Hippocampal formation (tissue), 2 donors: ENCODE measurements around the gene GPR132.
"Not testable (repeated sequence)": the region's sequence is repeated elsewhere in the genome, so short reads cannot be mapped to it uniquely, and the experiment has no call there.

Experiments
- DNase-seq, 2 donors: peaks; one replicate each; lab custom pipeline; 2025; lab: John Stamatoyannopoulos, UW

GPR132 gene

DNA sequence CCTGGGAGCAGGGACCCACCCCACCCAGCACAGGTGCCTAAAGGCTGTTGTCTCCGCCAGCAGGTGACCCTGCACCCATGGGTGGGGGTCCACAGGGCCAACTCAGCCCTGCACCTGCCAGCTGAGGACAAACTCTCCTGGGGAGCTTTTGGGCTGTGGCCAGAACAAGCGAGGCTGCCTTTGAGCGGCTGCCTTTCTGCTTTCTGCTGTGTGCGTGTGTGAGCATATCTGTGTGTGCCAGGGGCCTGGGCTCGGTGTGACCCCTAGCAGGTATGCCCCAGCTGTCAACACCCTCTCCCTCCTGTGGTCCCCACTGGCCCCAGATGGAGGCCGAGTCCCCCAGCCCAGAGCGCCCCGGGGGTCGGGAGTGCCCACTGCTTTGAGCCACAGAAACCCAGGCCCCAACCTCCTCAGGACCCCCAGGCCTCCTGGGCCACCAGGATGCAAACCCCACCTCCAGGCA is 25.9 kb upstream of the GPR132 start:
- no peak for DNase-seq

DNA sequence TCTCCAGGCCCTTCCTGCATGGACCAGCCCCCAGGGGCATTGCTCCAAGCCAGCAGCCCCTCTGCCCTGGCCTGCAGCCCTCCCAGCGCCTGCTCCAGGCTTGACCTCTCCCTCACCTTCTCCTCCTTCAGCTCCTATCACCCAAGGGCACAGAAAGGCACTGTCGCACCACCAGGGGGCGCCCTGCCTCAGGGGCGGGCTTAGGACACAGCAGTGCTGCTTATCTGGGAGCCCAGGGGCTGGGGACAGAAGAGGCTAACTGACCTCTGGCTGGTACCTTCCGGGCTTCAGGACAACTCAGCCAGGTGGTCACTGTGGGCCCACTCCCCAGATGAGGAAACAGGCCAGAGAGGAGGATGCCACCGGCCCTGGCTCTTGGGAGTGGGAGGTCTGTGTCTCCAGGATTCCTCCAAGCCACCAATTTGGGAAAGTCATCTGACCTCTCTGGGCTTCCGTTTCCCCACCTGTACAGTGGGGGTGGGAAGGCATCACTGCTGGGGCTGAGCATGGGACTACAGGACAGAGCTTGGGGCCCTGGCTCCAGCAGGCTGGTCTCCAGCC is 25.3 kb upstream of the GPR132 start:
- DNase-seq, result peak; percentile 44 to 53

DNA sequence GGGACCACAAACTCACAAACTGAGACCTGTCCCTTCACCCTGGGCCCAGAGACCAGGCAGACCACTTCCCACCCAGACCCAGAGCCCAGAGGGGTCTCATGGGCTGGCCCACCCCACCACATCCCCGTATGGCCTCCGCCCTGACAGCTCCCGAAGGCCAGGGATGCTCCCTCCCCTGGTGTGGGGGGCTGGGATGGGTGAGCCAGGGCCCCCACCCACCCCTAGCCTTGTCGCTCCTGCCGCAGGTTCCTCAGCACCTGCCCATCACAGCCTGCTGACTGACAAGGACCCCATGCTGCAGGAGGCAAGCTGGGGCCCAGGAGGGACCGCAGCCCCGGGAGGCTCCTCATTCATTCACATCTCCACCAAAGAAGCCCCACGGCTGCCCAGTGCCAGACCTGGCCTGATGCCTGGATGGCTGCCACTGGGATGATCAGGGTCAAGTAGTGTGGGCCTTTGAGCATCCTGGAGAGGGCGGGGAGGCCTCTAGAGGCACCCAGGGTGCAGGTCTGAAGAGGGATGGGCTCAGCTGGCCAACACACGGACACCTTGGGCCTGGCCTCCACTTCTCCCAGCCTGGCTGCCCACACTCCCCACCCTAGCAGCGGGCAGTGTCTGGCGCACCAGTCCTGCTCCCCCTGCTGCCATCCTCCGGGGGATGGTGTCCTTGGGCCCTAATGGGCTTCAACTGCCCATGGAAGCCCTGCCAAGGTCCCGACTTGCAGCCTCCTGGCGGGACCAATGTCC is 24.7 kb upstream of the GPR132 start:
- no peak for DNase-seq

DNA sequence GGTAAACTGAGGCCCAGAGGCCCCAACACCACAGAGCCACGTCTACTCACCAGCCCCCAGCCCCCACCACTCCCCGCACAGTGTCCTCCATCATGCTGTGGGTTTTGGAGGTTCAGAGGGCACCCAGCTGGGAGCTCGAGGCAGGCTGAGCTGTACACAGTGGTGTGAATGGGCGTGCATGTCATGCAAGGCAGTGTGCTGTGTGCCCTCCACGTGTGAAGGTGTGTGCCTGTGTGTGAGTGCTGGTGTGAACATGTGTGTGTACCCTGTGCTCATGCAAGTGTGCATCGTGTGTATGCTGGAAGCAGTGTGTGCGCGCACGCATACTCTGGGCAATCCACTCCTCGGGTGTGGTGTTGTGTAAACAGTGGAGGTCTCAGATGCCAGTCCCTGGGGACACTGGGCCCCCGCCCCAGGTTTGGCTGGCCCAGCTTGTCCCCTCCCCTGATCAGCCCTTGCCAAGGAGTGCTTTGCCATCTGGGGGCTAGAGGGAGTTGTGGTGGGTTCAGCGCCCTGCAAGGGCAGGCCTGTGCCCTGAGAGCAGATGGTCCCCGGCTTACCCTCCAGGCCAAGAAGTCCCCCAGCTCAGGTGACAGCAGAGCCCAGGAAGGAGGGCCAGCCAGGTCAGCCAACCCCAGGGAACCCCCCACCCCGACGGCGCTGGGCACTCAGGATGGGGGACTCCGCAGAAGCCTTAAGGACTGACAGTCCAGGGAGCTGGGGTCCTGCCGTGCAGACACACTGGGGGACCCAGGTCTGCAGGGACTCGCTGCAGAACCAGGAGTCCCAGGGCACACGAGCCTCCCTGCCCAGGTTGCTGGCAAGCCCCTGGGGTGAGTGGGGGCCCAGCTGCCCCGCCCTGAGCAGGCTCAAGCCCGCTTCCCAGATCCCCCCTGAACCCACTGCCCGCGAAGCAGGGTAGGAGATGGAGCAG is 23.8 kb upstream of the GPR132 start:
- DNase-seq, result no peak

DNA sequence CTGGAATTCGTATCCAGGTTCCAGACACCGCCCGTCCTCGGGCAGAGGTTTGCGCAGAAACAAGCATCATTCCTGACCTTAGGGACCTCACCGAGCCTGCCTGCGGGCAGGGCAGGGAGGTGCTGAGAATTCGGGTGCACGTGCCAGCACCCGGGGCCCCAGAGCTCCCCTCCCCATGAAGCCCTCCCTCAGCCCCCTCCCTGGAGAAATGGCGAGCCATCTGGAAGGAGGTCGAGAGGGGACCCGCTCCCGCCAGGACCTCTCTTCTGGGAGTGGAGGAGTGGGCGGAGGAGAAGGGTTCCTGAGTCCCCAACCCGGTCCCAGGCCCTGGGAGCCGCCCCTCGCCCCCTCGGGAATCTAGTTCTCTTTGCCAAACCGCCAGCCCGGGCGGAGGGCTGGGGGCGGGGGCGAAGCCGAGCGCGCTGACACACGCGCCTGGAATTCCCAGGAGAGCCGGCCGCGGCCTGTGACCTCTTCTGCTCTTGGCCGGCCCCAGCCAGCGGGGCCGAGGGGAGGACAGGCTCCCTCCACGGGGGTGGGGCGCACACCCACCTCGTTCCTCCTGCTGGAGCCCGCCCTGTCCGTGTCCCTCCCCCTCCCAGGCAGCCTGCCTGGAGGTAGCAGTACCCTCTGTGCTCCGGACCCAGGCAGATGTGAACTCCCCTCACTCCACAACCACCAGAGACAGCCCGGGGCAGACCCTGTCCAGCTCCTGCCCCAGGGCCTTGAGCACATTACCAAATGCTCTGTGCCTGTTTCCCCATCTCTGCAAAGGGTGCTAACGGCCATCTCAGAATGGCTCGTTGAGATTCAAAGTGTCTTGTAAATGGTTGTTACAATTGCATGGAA is 23.0 kb upstream of the GPR132 start:
- no peak for DNase-seq

DNA sequence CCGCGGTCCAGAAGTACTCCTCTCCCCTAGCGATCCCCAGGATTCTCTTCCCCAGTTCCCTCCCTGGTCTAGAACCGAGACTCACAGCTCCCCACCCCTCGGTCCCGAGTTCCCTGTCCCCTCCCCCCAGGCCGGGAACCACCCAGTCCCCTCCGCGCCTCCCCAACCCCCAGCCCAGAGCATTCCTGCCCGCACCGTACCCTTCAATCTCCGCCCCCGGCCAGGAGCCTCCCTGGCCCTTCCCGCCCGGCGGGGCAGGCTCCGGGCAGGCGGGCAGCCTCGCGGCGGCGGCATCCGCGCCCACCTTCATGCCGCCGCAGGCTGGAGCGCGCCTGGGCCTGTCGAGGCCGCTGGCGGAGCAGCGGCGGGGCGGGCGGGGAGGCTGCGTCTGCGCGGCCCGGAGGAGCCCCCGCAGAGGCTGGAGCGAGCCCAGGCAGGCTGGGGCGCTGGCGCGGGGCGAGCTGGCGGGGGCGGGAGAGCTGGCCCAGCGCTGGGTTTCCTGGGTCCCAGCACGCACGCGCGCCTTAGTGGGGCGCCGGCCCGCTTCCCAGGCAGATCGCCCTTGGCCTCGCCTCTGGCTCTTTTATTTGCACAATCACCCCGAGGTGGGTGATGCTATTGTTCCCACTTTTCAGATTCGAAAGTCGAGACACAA is 22.2 kb upstream of the GPR132 start:
- DNase-seq, result no peak

DNA sequence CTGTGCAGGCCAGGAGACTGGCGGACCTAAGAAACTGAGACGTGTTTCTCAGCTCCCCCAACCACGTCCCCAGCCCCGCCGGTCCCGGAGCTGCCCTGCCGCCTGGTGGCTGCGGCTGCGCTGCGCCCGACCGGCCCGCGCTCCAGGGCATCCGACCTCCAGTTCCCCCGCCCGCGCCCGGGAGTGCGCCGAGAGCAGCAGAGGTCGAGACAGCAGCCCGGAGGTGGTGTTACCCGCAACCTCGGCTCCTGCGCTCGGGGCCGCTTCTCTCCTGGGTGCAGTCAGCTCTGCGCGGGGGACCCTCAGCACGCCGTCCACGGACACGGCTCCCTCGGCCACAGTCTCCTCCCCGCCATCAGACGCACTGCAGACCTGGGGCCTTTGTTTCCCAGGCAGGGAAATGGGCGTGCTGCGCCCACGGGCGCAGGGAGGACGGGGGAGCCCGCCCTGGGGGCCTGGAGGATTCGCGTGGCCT is 21.6 kb upstream of the GPR132 start:
- DNase-seq, result no peak

DNA sequence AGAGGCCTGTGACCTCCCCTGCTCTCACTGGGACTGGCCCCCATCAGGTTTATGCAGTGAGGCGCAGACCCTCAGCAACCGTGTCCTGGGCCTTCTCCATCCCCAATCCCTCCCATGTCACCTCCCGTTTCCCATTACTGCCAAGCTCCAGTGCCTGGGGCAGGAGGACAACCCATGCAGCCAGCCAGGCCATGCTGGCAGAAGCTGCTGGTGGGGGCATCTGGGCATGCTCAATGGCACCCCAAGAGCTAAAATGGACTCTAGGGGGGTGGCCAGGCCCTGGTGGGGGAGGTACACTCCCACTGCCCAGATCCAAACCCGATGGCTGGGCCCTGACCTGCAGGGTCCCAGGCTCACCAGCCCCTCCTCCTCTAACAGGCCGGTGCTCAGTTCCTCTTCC is 20.5 kb upstream of the GPR132 start:
- no peak for DNase-seq

DNA sequence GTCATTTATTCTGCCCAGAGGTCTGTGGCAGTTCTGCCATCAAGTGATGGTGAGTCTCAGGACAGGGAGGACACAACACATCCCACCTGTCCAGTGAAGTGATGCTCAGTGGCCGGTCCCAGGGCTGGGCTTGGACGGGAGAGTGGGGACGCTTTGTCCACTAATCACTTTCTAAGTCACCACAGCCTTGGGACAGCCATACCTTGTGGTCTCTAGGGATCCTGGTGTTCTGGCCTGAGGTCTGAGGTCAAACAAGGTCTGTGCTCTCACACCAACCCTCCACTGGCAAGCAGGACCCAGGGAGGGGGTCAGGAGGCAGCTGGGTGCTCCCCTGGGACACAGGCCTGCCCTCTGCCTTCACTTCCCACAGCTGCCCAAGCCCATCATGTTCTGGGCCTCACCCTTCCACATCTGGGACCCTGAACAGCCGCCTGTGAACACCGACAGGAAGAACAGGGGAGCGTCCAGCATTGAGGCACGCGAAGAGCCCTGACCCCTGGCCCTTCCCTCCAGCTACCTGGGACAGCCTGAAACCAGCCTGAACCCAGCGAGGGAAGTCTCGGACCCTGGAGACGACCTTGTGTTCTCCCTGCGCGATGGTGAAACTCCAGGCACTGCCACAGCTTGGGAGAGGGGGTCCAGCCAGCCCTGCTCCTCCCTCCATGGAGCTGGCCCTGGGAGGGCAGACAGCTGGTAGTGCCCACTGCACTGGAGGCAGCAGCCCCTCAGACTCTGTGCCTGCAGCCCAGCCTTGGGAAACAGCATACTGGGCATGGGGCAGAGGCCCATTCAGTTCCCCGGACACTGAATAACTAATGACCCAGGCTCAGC is 19.7 kb upstream of the GPR132 start:
- DNase-seq, result no peak

DNA sequence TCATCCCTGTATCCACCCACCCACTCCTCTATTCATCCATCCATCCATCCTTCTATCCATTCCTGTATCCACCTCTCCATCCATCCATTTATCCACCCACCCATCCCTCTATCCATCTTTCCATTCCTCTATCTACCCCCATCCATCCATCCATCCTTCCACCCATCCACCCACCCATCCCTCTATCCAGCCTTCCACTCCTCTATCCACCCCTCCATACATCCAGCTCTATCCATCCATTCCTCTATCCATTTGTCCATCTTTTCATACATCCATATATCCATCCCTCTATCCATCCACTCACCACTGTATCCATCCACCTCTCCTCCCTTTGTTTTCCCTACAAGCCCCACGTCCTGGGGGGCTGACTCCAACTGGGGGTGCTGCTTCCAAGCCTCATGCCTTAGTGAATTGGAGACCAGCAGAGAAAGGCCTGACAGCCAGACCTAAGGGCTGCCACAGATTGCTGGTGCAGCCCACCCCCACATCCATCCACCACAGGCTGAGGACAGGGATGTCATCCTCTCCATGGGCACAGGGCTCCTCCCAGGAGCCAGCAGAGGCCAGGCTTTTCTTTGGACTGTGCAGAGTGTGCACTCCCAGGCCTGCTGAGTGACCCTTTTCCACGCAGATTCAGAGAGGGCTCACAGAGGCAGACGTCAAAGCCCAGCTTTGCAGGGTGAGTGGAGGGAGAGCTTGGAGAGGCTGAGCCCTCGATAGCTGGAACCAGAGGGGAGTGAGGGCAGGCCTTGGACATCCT is 18.9 kb upstream of the GPR132 start:
- DNase-seq, result no peak

DNA sequence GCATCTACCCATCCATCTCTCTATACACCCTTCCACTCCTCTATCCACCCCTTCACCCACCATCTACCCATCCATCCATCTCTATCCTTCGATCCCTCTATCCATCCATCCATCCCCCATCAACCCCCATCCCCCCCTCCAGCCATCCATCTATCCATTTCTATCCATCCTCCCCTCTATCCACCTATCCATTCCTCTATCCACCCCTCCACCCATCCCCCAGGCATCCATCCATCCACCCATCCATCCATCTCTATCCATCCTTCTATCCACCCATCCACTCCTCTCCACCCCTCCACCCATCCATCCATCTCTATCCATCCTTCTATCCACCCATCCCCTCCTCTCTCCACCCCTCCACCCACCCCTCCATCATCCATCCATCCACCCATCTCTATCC is 17.5 kb upstream of the GPR132 start:
- no peak for DNase-seq

DNA sequence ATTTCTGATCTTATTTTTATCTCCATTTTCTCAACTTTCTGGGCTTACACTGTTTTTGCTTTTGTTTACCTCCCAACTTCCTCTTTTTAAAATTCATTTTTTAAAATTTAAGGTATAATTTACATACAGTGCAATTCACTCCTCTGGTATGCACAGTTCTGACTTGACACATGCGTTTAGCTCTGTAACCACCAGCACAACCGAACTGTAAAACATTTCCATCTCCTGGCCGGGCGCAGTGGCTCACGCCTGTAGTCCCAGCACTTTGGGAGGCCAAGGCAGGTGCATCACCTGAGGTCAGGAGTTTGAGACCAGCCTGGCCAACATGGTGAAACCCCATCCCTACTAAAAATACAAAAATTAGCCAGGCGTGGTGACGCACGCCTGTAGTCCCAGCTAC is 16.2 kb upstream of the GPR132 start:
- not testable (repeated sequence) for DNase-seq

DNA sequence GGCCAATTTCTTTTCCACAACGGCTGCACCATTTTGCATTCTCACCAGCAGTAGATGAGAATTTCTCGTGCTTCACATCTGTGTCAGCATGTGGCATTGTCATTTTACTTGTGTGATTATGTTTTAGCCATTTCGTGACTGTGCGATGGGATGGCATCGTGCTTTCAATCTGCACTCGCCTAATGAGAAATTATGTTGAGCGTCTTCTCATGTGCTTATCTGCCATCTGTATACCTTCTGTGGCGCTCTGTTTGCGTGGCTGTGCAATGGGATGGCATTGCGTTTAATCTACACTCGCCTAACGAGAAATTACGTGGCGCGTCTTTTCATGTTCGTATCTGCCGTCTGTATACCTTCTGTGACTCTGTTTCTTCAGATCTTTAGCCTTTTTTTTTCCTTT is 14.9 kb upstream of the GPR132 start:
- DNase-seq, result no peak

DNA sequence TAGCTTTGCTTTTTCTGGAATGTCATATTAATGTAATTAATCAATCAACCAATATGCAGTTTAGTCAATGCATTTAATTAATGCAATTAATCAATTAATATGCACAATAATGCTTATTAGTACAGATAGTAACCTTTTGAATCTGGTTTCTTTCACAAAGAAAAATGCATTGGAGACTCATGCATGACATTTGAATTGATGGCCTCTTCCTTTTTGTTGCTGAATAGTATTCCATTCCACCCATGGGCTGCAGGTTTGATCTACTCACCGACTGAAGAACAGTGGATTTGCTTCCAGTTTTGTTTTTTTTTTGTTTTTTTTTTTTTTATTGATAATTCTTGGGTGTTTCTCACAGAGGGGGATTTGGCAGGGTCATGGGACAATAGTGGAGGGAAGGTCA is 13.1 kb upstream of the GPR132 start:
- DNase-seq, result no peak

DNA sequence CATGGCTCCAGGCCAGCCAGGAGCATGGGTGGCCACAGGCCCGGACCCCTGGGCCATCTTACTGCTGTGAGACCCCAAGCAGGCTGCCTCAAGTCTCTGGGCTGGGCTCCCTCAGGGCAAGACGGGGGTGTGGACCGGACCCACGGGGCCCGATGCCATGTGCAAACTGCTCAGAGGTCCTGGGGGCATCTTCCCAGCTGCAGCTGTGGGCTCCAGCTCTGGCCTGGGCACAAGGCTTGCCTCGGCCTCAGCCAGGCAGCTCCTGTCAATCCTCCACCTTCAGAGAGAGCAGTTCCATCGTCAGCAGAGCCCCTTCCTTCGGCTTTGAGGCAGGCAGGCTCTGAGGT is 12.4 kb upstream of the GPR132 start:
- DNase-seq, result no peak

DNA sequence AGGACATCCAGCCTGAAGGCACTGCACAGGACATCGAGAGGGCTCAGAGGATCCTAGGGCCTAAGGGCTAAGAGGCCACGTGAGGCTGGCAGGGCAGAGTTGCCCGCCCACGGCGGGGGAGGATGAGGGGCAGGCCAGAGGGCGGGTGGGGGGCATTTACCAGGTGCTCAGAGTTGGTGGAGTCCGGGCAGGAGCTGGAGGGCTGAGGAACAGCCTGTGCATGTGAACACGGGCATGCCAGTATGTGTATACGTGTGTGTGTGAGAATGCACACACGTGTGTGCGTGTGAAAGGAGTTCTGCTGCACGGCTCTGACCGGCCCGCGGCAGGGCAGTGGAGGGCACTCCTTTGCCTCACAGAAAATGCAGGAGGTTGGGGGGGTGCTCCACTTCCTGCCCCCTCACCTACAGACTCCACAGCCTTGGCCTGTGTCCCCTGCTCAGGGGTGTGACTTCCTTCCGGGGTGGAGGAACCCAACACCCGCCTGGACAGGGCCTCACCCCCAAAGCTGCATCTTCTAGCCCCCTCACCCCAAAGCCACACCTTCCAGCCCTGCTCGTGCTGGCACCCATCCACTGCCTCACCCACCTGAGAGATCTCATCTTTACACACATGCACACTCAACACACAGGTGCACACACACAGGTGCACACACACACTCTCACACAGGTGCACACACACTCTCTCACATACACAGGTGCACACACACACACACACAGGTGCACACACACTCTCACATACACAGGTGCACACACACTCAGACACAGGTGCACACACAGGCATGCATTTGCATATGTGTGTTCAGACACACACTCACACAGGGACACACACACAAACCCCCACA is 11.8 kb upstream of the GPR132 start:
- DNase-seq, result no peak

DNA sequence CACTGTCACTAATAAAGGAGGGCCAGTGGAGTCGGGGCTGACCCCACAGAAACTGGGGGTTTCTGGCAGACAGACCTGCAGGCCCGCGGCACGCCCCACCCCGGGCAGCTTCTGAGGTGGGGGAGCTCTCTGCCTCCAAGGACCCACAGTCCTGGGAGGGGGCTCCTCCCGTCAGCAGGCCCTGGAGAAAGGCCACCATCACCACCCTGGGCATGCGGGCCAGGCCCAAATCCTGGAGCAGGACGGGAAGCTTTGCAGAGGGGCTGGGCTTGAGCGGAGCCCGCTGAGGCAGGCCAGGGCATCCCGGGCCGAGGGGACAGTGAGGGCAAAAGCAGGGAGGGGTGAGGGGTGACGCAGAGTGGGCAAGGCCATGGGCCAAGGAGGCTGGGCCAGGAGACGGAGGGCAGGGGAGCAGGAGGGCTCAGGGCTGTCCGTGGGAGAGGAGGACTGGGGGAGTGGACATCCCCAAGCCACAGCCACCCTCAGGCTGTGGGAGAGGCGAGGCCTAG is 11.1 kb upstream of the GPR132 start:
- DNase-seq, result no peak
